ENCODE data around the gene CLIC1.

The CLIC1 gene

GRCh38 chr6:31701666-31702404 is 34.5 kb downstream of the CLIC1 start:
- DNase-seq (ENCODE audit: low spot score), result peak; percentile 74

- no peak for DNase-seq (ENCODE audit: low spot score)
Measured at GRCh38 chr6:31700740-31701401, 35.5 kb downstream of the CLIC1 start.

- no peak for DNase-seq (ENCODE audit: low spot score)
Measured at GRCh38 chr6:31697555-31697954, 38.8 kb downstream of the CLIC1 start.

GRCh38 chr6:31693535-31693934 is 42.8 kb downstream of the CLIC1 start:
- DNase-seq (ENCODE audit: low spot score), result no peak

DNA sequence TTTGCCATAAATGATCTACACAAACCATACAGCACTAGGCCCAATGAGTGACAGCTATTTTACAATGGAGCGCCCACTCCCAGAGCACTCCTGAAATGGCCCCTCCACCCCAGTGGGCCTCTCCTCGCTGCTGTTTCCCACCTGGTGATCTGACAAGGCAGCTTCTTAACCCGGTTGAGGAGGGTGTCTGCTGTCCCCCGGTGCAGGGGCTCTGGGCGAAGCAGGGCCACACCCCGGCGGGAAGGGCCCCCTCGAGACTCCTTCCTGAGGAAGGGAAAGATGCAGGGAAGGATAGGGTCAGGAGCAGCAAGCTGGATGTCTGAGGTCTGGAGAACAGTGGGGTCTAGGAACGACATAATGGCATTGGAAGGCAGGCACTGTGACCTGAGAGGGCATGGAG is 43.4 kb downstream of the CLIC1 start:
- no peak for DNase-seq (ENCODE audit: low spot score)

GRCh38 chr6:31692353-31692752 is 44.0 kb downstream of the CLIC1 start:
- no peak for DNase-seq (ENCODE audit: low spot score)

DNA sequence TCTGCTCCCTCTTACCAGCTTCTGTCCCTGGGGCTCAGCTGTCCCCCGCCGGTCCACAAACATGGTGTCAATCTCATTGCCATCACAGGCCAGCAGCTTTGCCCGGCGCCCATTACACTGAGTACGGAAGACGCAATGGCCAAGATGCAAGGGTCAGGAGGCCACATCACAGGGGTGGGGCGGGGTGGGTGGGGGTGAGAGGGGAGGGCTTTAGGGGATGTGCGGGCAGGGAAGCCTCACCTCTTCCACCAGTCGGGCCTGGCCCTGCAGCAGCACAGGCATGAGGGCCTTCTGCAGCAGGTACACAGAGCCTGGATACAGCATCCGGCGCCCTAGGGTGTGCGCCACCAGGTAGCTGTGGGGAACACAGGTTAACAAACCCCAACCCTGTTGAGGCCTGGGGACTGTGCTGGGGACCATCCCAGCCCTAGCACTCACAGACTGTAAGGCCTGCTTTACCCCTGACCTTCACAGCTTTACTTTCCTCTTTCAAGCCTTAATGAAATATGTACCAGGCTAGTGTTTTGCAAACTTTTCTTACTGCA is 44.7 kb downstream of the CLIC1 start:
- no peak for DNase-seq (ENCODE audit: low spot score)

DNA sequence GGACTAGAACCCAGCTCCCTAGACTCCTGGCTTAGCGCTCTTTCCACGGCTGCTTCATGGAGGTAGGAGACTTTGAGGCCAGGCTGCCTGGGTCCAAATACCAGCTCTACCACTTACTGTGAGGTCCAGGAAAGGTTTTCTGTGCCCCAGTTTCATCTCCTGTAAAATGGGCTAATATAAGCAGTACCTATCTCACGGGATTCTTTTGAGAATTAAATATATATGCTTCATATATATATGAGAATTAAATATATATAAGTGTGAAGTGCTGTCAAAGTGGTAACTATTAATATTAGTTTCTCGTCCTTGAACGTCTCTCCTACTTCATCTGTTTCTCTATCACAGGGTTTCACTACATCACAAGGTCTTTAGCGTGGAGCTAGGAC is 45.3 kb downstream of the CLIC1 start:
- no peak for DNase-seq (ENCODE audit: low spot score)

DNA sequence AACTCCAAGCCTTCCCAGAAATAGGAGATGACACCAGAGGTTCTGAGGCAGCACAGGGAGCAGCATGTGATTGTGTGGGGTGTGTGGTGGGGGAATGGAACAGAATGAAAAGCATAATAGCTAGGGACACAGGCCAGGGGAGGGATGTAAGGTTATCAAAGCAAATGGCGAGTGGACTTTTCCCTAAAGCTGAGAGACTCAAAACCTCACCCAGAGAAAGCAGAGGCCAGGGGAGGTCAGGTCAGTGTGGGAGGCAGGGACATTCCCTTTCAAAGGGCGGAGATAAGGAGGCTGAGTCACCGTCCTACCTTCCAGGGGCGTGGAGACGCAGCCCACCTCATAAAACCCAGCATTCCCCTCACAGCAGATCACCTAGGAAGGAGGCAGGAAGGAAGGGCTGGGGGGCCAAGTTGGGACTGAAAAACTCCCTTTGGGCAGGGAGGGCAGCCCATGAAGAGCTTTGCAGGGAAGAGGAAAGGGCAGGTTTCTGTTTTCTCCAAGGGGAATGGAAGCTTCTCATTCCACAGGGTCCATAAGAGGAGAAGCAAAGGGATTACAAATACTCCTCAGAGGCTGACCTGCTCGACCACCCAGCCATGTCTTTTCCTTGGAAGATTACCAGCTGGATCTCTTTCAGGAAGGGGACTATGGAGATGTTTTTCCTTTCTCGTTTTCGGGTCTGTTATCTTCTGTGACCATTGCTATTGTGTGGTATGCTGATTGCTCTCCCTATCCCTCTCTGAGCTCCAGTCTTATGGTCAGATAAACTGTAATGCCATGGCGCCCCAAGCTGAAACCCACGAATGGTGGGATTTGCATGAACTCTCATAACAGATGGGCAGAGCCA is 45.9 kb downstream of the CLIC1 start:
- peak; percentile 31 for DNase-seq (ENCODE audit: low spot score)

- DNase-seq (ENCODE audit: low spot score), result no peak
Measured at GRCh38 chr6:31689249-31690110, 46.9 kb downstream of the CLIC1 start.

DNA sequence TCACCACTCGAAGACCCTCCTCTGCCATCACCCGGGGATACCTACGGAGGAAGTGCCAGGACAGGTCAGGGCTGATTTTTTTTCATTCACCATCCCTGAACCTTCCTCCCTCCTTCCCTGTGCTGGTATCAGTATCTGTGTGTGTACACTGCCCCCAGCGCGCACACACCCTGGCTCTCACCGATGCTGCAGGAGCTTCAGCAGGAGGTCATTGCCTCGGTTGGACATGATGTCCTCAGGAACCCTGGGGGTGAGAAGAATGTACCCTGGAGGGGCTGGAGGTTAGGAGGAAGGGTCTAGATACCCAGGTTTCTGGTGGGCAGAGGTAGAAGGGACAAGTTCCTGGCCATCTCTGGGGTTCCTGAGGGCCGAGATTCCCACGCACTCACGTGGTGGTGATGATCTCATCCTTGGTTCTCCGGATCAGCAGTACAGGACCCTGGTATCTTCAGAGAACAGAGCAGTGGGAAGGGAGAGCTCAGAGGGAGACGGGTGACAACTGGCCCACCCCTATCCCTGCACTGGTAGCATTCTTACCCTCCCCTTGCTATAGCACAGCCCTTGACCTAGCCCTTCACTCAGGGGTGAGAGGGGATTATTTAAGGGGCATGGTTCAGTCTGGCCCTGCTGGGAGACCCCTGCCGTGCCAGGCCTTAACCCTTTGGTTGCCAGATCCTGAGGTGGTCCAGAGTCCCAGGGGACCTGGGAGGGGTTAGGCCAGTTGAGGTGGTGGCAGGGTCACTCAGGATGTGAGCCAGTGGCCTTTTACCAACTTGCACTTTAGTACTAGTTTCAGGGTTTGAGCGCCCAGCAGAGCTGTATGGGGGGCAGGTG is 48.3 kb downstream of the CLIC1 start:
- DNase-seq (ENCODE audit: low spot score), result no peak

DNA sequence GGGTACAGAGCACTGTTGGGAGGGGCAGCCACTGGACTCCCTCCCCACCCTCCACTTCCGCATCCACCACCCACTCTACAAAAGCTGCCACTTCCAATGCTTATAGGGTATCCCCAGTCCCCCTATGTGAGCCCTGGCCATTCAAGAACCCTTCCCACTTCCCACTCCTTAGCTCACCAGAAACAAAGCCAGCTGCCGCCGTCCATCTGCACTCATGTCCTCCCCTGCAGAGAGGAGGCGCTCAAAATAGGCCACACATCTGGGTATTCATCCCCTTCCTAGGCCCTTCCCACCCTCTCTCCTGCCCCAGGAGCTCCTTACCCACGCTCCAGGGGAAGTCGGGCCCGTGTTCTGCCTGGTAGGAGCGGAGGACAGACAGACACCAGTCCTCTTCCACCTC is 49.0 kb downstream of the CLIC1 start:
- no peak for DNase-seq (ENCODE audit: low spot score)

DNA sequence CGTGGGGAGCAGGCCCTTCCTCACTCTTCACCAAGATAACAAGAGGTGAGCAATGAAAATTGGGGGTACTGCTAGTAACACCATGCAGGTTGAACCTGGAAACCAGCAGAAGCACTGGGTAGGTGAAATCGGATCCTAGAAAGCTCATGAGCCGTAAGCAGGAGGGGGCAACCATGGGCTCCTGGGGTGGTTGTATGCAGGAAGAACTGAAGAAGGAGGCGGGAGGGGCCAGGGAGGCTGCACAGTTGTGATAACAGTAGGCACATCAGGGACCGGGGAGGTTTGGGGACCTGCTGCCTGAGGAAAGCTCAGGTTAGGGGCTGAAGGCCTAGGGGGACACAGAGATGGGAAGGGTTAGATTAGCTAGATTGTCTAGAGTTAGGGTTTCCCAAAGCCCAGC is 49.8 kb downstream of the CLIC1 start:
- peak; percentile 58 for DNase-seq (ENCODE audit: low spot score)

DNA sequence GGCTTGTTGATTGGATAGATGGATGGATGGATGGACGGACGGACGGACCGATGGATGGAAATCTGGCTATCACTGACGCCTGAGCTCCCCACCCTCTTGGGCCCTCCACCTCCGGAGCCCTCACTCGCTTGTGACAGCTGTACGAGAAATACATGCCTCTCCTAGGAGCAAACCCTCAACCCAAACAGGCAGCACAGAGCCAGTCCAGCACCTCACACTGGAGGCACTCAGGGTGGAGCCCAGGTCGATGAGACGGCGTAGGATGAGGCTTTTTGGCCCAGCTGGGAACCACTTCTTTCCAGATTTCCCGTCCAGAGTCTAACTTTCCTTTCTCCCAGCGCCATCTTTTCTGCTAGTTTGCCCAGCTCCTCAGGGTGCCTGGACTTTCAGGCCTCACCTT is 52.7 kb downstream of the CLIC1 start:
- no peak for DNase-seq (ENCODE audit: low spot score)

- no peak for DNase-seq (ENCODE audit: low spot score)
Measured at GRCh38 chr6:31681135-31681671, 55.1 kb downstream of the CLIC1 start.

Data from hematopoietic multipotent progenitor cell treated with erythropoietin and hydrocortisone succinate and interleukin-3 and kit ligand, for 15 days (in vitro differentiated cells).